ENCODE results near the gene IFIT1B.
"Not testable (repeated sequence)": the region's sequence is repeated elsewhere in the genome, so short reads cannot be mapped to it uniquely, and the experiment has no call there.

Gene IFIT1B

DNA sequence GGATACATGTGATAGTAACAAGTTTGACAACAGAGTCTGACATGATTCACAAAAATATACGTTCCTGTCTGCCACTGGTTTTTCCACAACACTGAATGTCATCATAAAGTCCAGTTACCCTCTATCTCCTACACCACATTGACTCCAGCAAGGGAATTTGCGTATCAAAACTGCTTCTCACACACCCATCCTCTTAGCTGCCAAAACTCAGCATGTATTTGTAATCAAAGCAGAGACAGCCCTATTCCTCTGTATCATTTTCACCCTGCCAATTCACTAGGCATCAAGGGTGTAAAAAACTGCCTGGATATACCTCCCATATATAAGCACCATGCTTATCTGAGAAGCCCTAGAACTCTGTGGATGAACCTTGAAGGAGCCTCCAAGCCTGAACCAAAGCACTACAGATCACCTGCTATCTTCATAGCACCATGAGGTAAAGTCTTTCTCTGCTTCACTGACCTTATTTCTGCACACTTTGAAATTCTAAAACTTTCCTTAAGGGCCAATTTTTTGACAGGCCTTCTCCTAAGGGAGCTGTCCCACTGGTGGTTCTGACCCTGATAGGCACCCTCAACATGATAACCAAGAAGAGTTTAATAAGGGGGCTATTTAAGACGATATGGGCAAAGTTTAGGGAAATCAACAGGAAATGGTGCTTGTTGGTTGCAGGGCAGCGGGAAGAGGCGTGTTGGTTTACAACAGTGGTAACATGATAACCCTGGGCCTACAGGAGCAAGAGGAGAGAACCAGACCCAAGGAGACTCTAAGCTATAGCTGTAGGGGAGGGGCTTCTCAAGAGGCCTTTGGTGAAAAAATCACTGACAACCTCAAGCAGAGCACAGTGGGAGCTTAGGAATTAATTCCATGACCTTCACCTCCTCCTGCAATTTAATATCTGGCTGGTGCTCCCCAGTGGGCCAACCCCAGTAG is at the start of gene IFIT1B:
Gene IFIT1B, plus strand, starts transcription at position 352 of the 933 bp plus-strand sequence. Its CDS starts 80 bp downstream, at position 432.
- Mint-ChIP-seq H3K4me3 (no peak within 1 kb of the TSS), H3K27ac (peak within 1 kb of the TSS in 1 of 3 experiments; percentile 19)
- no peak for TF ChIP-seq CTCF (IDR thresholded peaks at IDR 0.05; ENCODE audit: unreplicated experiment in 3 of 3)

GRCh38 chr10:89329151-89329550 is 48.7 kb upstream of the IFIT1B start:
- TF ChIP-seq CTCF (IDR thresholded peaks at IDR 0.05; ENCODE audit: unreplicated experiment in 3 of 3), result no peak
- Mint-ChIP-seq H3K9me3 (peaks cover 3% of the 10 kb centered on the region), H3K27ac (peak overlapping the region; percentile 98), H3K4me1 (peaks cover 58% of the 10 kb centered on the region), H3K36me3 (ENCODE audit: low read depth) (peaks cover 2% of the 10 kb centered on the region), H3K4me3 (peak overlapping the region; percentile 81 to 86 (median 85)), H3K27me3 (ENCODE audit: low read depth) (no peaks in the 10 kb centered on the region)

More for the DNA sequence above, at the start of gene IFIT1B:
- Mint-ChIP-seq H3K27me3 (ENCODE audit: low read depth) (no peaks in the 10 kb centered on the region), H3K9me3 (no peaks in the 10 kb centered on the region), H3K4me1 (peaks cover 13% of the 10 kb centered on the region), H3K36me3 (ENCODE audit: low read depth) (no peaks in the 10 kb centered on the region)

GRCh38 chr10:89330014-89330413 is 47.8 kb upstream of the IFIT1B start:
- Mint-ChIP-seq H3K4me1 (peaks cover 64% of the 10 kb centered on the region), H3K27ac (peak overlapping the region; percentile 49 to 98 (median 98)), H3K4me3 (peak overlapping the region in 1 of 3 experiments; percentile 21)
- H3K9me3 Mint-ChIP-seq; H3K36me3 Mint-ChIP-seq (ENCODE audit: low read depth); H3K27me3 Mint-ChIP-seq (ENCODE audit: low read depth): not testable (repeated sequence)

GRCh38 chr10:89330537-89331212 is 47.2 kb upstream of the IFIT1B start:
- Mint-ChIP-seq H3K27ac (peak overlapping the region; percentile 78 to 98 (median 98)), H3K4me1 (peaks cover 60% of the 10 kb centered on the region), H3K27me3 (ENCODE audit: low read depth) (no peaks in the 10 kb centered on the region), H3K9me3 (no peaks in the 10 kb centered on the region), H3K36me3 (ENCODE audit: low read depth) (no peaks in the 10 kb centered on the region), H3K4me3 (peak overlapping the region in 1 of 3 experiments; percentile 35)
- TF ChIP-seq CTCF (IDR thresholded peaks at IDR 0.05; ENCODE audit: unreplicated experiment in 3 of 3), result no peak

GRCh38 chr10:89331487-89332122 is 46.3 kb upstream of the IFIT1B start:
- not testable (repeated sequence) for H3K36me3 Mint-ChIP-seq (ENCODE audit: low read depth); H3K27me3 Mint-ChIP-seq (ENCODE audit: low read depth); H3K9me3 Mint-ChIP-seq
- Mint-ChIP-seq H3K27ac (peak overlapping the region; percentile 95 to 98 (median 98)), H3K4me3 (peak overlapping the region in 2 of 3 experiments; percentile 78), H3K4me1 (peaks cover 53% of the 10 kb centered on the region)

DNA sequence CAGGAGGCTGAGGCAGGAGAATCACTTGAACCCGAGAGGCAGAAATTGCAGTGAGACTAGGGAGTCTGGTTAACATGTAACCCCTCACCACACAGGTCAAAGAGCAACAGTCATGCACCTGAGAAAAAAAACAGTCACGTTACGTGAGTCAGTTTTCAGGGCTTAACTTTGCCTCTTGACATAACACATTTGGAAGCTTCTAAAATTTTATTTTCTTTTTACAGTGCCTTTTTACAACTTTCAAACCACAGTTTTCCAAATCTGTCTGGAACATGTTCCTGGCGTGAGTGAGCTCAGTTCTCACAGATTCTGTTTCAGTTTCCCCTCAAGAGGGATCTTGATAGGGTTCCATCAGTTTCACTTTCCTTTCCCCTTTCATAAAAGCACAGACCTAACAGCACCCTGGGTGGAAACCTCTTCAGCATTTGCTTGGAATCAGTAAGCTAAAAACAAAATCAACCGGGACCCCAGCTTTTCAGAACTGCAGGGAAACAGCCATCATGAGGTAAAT is 45.7 kb upstream of the IFIT1B start:
- Mint-ChIP-seq H3K4me3 (peak overlapping the region; percentile 60 to 78 (median 78)), H3K4me1 (peaks cover 53% of the 10 kb centered on the region), H3K9me3 (no peaks in the 10 kb centered on the region), H3K27me3 (ENCODE audit: low read depth) (no peaks in the 10 kb centered on the region), H3K27ac (peak overlapping the region; percentile 95 to 98 (median 98)), H3K36me3 (ENCODE audit: low read depth) (peaks cover 3% of the 10 kb centered on the region)
- TF ChIP-seq CTCF (IDR thresholded peaks at IDR 0.05; ENCODE audit: unreplicated experiment in 3 of 3), result no peak

All from nephron (organoid).